Liver (tissue), 9 donors: Measurements from ENCODE around the gene FAM78B. TPM values are rescaled to one million over a fixed set of nuclear protein-coding genes. Genes with fewer than 3 reads are reported as not detected.

ENCODE experiments used
- DNase-seq: peaks from one replicate; pipeline ENCODE4 v3.0.0-alpha.2; 2017; ENCODE audit warnings: low spot score
- H3K27ac ChIP-seq, 2 donors: one replicate each; pipeline ENCODE4 v1.7.0; 2013; ENCODE audit warnings: inconsistent platforms in 2 of 2, low read length in 2 of 2, control low read depth in 1 of 2, low read depth in 1 of 2, mild to moderate bottlenecking in 1 of 2
- H3K27me3 ChIP-seq, 4 donors: one replicate each; pipeline versions ENCODE4 v1.6.1 to v1.7.0; 2013; ENCODE audit warnings: low read length in 3 of 4, inconsistent platforms in 1 of 4, mild to moderate bottlenecking in 1 of 4, moderate library complexity in 1 of 4; ENCODE audit not compliant: control insufficient read depth in 4 of 4, insufficient read depth in 4 of 4
- H3K36me3 ChIP-seq, 4 donors: one replicate each; pipeline versions ENCODE4 v1.6.1 to v1.7.0; 2013; ENCODE audit warnings: low read length in 3 of 4, mild to moderate bottlenecking in 3 of 4, low read depth in 1 of 4, moderate library complexity in 1 of 4; ENCODE audit not compliant: control insufficient read depth in 4 of 4, insufficient read depth in 3 of 4
- H3K4me1 ChIP-seq, 4 donors: one replicate each; pipeline versions ENCODE4 v1.6.1 to v1.7.0; 2013; ENCODE audit warnings: low read length in 3 of 4, mild to moderate bottlenecking in 3 of 4, moderate library complexity in 1 of 4; ENCODE audit not compliant: control insufficient read depth in 4 of 4, insufficient read depth in 4 of 4
- H3K4me3 ChIP-seq, 3 donors: one replicate each; pipeline versions ENCODE4 v1.6.1 to v1.7.0; 2013; ENCODE audit warnings: low read length in 3 of 3, control low read depth in 1 of 3, low read depth in 1 of 3, mild to moderate bottlenecking in 1 of 3
- H3K9ac ChIP-seq, 2 donors: one replicate each; pipeline ENCODE4 v1.7.0; 2013; ENCODE audit warnings: low read length in 2 of 2, mild to moderate bottlenecking in 2 of 2, moderate library complexity in 2 of 2, control low read depth in 1 of 2, low read depth in 1 of 2
- H3K9me3 ChIP-seq, 4 donors: one replicate each; pipeline versions ENCODE4 v1.6.1 to v1.7.0; 2013; ENCODE audit warnings: low read length in 3 of 4; ENCODE audit not compliant: control insufficient read depth in 4 of 4
- CTCF ChIP-seq: fragments of 150-350 bp; IDR thresholded peaks from 2 replicates; pipeline ENCODE4 v1.5.1; 2017; ENCODE audit warnings: improper control_type of control experiment, low read depth, low read length; ENCODE audit not compliant: missing input control
- EGR1 ChIP-seq, 2 donors: IDR thresholded peaks; 2 replicates each; pipeline ENCODE4 v1.6.1; 2016 to 2018; ENCODE audit warnings: antibody characterized with exemption in 2 of 2, low read depth in 2 of 2
- GABPA ChIP-seq, 2 donors: IDR thresholded peaks in 1 of 2; conservative IDR thresholded peaks in 1 of 2; 2 replicates each; pipeline ENCODE4 v1.6.1; 2016; ENCODE audit warnings: antibody characterized with exemption in 2 of 2, mild to moderate bottlenecking in 1 of 2, moderate library complexity in 1 of 2
- HNF4A ChIP-seq, 2 donors: conservative IDR thresholded peaks; 2 replicates each; pipeline ENCODE4 v1.6.1; 2016; ENCODE audit warnings: antibody characterized with exemption in 2 of 2, mild to moderate bottlenecking in 2 of 2
- JUND ChIP-seq, 2 donors: IDR thresholded peaks; 2 replicates each; pipeline ENCODE4 v1.6.1; 2016; ENCODE audit warnings: antibody characterized with exemption in 2 of 2
- NR2F2 ChIP-seq: IDR thresholded peaks from 2 replicates; pipeline ENCODE4 v1.6.1; 2016; ENCODE audit warnings: antibody characterized with exemption
- REST ChIP-seq: IDR thresholded peaks from 2 replicates; pipeline ENCODE4 v1.6.1; 2016; ENCODE audit warnings: antibody characterized with exemption, mild to moderate bottlenecking
- RXRA ChIP-seq, 2 donors: IDR thresholded peaks; 2 replicates each; pipeline ENCODE4 v1.6.1; 2017 to 2018; ENCODE audit warnings: antibody characterized with exemption in 2 of 2, mild to moderate bottlenecking in 1 of 2
- TAF1 ChIP-seq: conservative IDR thresholded peaks from 2 replicates; pipeline ENCODE4 v1.6.1; 2016; ENCODE audit warnings: antibody characterized with exemption, mild to moderate bottlenecking
- YY1 ChIP-seq: IDR thresholded peaks from 2 replicates; pipeline ENCODE4 v1.6.1; 2016; ENCODE audit warnings: antibody characterized with exemption, mild to moderate bottlenecking
- WGBS: extraction: QIAGEN DNeasy Blood & Tissue Kit; methylation state at CpG from one replicate; pipeline ENCODE4 v1.1.7; 2013; 5-methylcytosine and 5-hydroxymethylcytosine counted together
- polyA plus RNA-seq, 2 donors: library from polyadenylated mRNA; stranded (reverse) in 1 of 2; unstranded in 1 of 2; fragments of 200-250 nt in 1 of 2; fragments of >200 nt in 1 of 2; fragmentation: Nextera tagmentation in 1 of 2; extraction: Ambion mirVana in 1 of 2; gene quantifications; one replicate each; pipeline versions ENCODE4 v1.2.1 to v1.2.3, GENCODE V29; 2013 to 2015
- total RNA-seq, 2 donors: library from RNA; depleted of rRNA; stranded (reverse); fragments of >200 nt; gene quantifications; one replicate each; pipeline ENCODE4 v1.2.3, GENCODE V29; 2014
- TF ChIP-seq, protein P1 (sequence below): IDR thresholded peaks from 2 replicates; pipeline ENCODE4 v1.6.1; 2016; ENCODE audit warnings: antibody characterized with exemption
- TF ChIP-seq, protein P2 (sequence below): IDR thresholded peaks from 2 replicates; pipeline ENCODE4 v1.6.1; 2016; ENCODE audit warnings: antibody characterized with exemption
- donor health status: healthy.
- donor health status: healthy.
- donor health status: healthy.
- donor health status: healthy.
- donor health status: healthy.

Gene FAM78B
- total and polyA plus RNA-seq, 4 donors, result 0.14 to 0.92 (median 0.49) TPM

GRCh38 chr1:166113630-166114029 is 53.2 kb downstream of the FAM78B start:
- no peak overlapping the region for H3K4me3 ChIP-seq
- DNase-seq, result no peak
- H3K4me1 ChIP-seq, result peaks cover 0 to 9% (median 0%) of the 10 kb centered on the region in 4 donors
- WGBS, result 95% methylated on average over 1 of the region's 1 CpG
- H3K27me3 ChIP-seq, result no peaks in the 10 kb centered on the region
- TF ChIP-seq HNF4A (conservative IDR thresholded peaks at IDR 0.05), result no peak
- no peak for TF ChIP-seq TAF1
- no peak for TF ChIP-seq EGR1 (IDR thresholded peaks at IDR 0.05; ENCODE audit: low read depth in 2 of 2)
- TF ChIP-seq, protein P1, sequence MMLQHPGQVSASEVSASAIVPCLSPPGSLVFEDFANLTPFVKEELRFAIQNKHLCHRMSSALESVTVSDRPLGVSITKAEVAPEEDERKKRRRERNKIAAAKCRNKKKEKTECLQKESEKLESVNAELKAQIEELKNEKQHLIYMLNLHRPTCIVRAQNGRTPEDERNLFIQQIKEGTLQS, result no peak
- TF ChIP-seq REST, result no peak
- no peaks in the 10 kb centered on the region for H3K9me3 ChIP-seq
- H3K9ac ChIP-seq, result no peak overlapping the region
- no peak overlapping the region for H3K27ac ChIP-seq
- no peaks in the 10 kb centered on the region for H3K36me3 ChIP-seq

DNA sequence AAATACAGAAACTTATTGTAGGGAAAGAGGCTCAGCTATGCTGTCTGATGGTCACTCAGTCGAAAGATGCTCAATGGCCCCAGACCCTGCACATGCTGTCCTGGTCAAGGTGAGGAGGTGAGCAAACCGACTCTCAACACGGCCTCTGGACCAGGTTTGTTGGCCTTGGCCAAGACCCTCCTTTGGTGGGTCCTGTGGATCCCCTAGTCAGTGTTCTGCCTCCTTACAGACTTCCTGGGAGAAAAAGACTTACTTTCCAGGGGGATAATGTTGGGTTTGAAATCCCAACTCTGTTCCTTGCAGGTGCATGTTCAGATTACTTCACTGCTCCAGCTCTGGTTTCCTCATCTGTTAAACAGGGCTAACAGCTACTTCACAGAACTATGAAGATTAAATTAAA is 53.8 kb downstream of the FAM78B start:
- Histone ChIP-seq H3K4me3 (no peak overlapping the region), H3K27ac (no peak overlapping the region), H3K9me3 (no peaks in the 10 kb centered on the region), H3K4me1 (peaks cover 0 to 9% (median 0%) of the 10 kb centered on the region in 4 donors), H3K36me3 (no peaks in the 10 kb centered on the region), H3K27me3 (no peaks in the 10 kb centered on the region), H3K9ac (no peak overlapping the region)
- TF ChIP-seq REST, result no peak
- TF ChIP-seq, protein P2, sequence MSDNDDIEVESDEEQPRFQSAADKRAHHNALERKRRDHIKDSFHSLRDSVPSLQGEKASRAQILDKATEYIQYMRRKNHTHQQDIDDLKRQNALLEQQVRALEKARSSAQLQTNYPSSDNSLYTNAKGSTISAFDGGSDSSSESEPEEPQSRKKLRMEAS, result no peak
- TF ChIP-seq RXRA (IDR thresholded peaks at IDR 0.05), result no peak
- TF ChIP-seq CTCF, result no peak
- TF ChIP-seq, protein P1, result no peak
- no peak for TF ChIP-seq JUND (IDR thresholded peaks at IDR 0.05)
- no peak for TF ChIP-seq GABPA (IDR thresholded peaks at IDR 0.05 in 1 of 2, conservative IDR thresholded peaks at IDR 0.05 in 1 of 2)
- no peak for TF ChIP-seq TAF1
- TF ChIP-seq NR2F2, result no peak
- TF ChIP-seq YY1, result no peak
- 94% methylated on average over 3 of the region's 3 CpGs for WGBS
- DNase-seq, result no peak
